Fibroblast of lung (primary cell): Measurements from ENCODE around the gene KSR2. TPM values are rescaled to one million over a fixed set of nuclear protein-coding genes. Genes with fewer than 3 reads are reported as not detected.

ENCODE experiments used
- DNase-seq, 2 donors: peaks; one replicate each; pipeline versions ENCODE4 v3.0.0 to v3.0.0-alpha.2; 2010; ENCODE audit warnings: low read depth in 2 of 2
- H2AFZ ChIP-seq: 2 replicates; pipeline ENCODE4 v1.5.1; 2012; ENCODE audit warnings: low read length, control low read depth, inconsistent platforms
- H3K27ac ChIP-seq: 2 replicates; pipeline ENCODE4 v1.5.1; 2011; ENCODE audit warnings: low read length, control low read depth; ENCODE audit not compliant: insufficient read depth
- H3K27me3 ChIP-seq: 2 replicates; pipeline ENCODE4 v1.5.1; 2011; ENCODE audit warnings: mild to moderate bottlenecking, low read length; ENCODE audit not compliant: control insufficient read depth, insufficient read depth
- H3K36me3 ChIP-seq: 2 replicates; pipeline ENCODE4 v1.5.1; 2011; ENCODE audit warnings: low read length; ENCODE audit not compliant: control insufficient read depth, insufficient read depth
- H3K4me1 ChIP-seq: 2 replicates; pipeline ENCODE4 v1.5.1; 2011; ENCODE audit warnings: low read length; ENCODE audit not compliant: control insufficient read depth, insufficient read depth; ENCODE audit errors: extremely low read depth
- H3K4me2 ChIP-seq: 2 replicates; pipeline ENCODE4 v1.5.1; 2011; ENCODE audit warnings: low read length, control low read depth; ENCODE audit not compliant: insufficient read depth; ENCODE audit errors: extremely low read depth
- H3K4me3 ChIP-seq, 4 experiments: fragments of 200-600 bp in 1 of 4; sonication (generic) in 1 of 4; replicated peaks in 1 of 4; 2 replicates each; pipeline ENCODE4 v1.5.1; 2011 to 2016; ENCODE audit warnings: low read length in 4 of 4, low read depth in 3 of 4, mild to moderate bottlenecking in 3 of 4, control low read depth in 2 of 4, inconsistent platforms in 1 of 4, mixed read lengths in 1 of 4; ENCODE audit not compliant: insufficient read depth in 1 of 4; ENCODE audit errors: control extremely low read depth in 1 of 4
- H3K79me2 ChIP-seq: 2 replicates; pipeline ENCODE4 v1.5.1; 2012; ENCODE audit warnings: mild to moderate bottlenecking, low read length, inconsistent platforms; ENCODE audit not compliant: control insufficient read depth, insufficient read depth
- H3K9ac ChIP-seq: 2 replicates; pipeline ENCODE4 v1.5.1; 2011; ENCODE audit warnings: mild to moderate bottlenecking, low read length, control low read depth; ENCODE audit not compliant: insufficient read depth
- H3K9me3 ChIP-seq: 2 replicates; pipeline ENCODE4 v1.5.1; 2012; ENCODE audit warnings: low read depth, low read length; ENCODE audit not compliant: control insufficient read depth, insufficient read depth
- H4K20me1 ChIP-seq: 2 replicates; pipeline ENCODE4 v1.5.1; 2011; ENCODE audit warnings: low read length; ENCODE audit not compliant: control insufficient read depth, insufficient read depth; ENCODE audit errors: extremely low read depth
- CTCF ChIP-seq, 2 donors: IDR thresholded peaks in 1 of 2; conservative IDR thresholded peaks in 1 of 2; 1 replicate in 1 of 2; 2 replicates in 1 of 2; pipeline ENCODE4 v1.5.1; 2011 to 2012; ENCODE audit warnings: low read length in 2 of 2, control low read depth in 1 of 2, inconsistent platforms in 1 of 2, low read depth in 1 of 2, mild to moderate bottlenecking in 1 of 2
- EZH2 ChIP-seq: IDR thresholded peaks from 2 replicates; pipeline ENCODE4 v1.5.1; 2012; ENCODE audit warnings: low read length, control low read depth, mild to moderate bottlenecking; ENCODE audit errors: missing control alignments
- polyA plus RNA-seq, 2 donors: library from polyadenylated mRNA; depleted of rRNA in 1 of 2; stranded (reverse) in 1 of 2; unstranded in 1 of 2; fragments of >200 nt; gene quantifications; 2 replicates each; pipeline ENCODE4 v1.2.1, GENCODE V29; 2011 to 2012; ENCODE audit warnings: missing spikeins in 1 of 2
- total RNA-seq: library from RNA; depleted of rRNA; stranded (reverse); fragments of >200 nt; gene quantifications from 2 replicates; pipeline ENCODE4 v1.2.1, GENCODE V29; 2014

The KSR2 gene
- total and polyA plus RNA-seq, 2 donors (not counting 1 experiment from before 2014, with no cell fraction given) = not detected

GRCh38 chr12:117686911-117687377 lies 281.8 kb downstream of the KSR2 start:
- no peak overlapping the region for H3K27ac ChIP-seq
- no peak for TF ChIP-seq EZH2
- no peak for TF ChIP-seq CTCF (conservative IDR thresholded peaks at IDR 0.05 in 1 of 2, IDR thresholded peaks at IDR 0.05 in 1 of 2; ENCODE audit: low read depth in 1 of 2, low read length in 2 of 2)

GRCh38 chr12:117686210-117686609 lies 282.6 kb downstream of the KSR2 start:
- Histone ChIP-seq H3K4me2 (no peak overlapping the region), H4K20me1 (peaks cover 2% of the 10 kb centered on the region), H3K9me3 (no peaks in the 10 kb centered on the region), H3K36me3 (no peaks in the 10 kb centered on the region), H3K4me1 (peaks cover 10% of the 10 kb centered on the region), H3K27ac (no peak overlapping the region), H3K79me2 (no peaks in the 10 kb centered on the region), H2AFZ (no peak overlapping the region), H3K4me3 (no peak overlapping the region), H3K9ac (no peak overlapping the region), H3K27me3 (no peaks in the 10 kb centered on the region)
- TF ChIP-seq EZH2 (no peak), CTCF (conservative IDR thresholded peaks at IDR 0.05 in 1 of 2, IDR thresholded peaks at IDR 0.05 in 1 of 2; ENCODE audit: low read depth in 1 of 2, low read length in 2 of 2) (no peak)
- DNase-seq = no peak

More at GRCh38 chr12:117686911-117687377, 281.8 kb downstream of the KSR2 start:
- H3K4me3 ChIP-seq = no peak overlapping the region
- no peaks in the 10 kb centered on the region for H3K27me3 ChIP-seq
- no peaks in the 10 kb centered on the region for H3K36me3 ChIP-seq
- no peak overlapping the region for H2AFZ ChIP-seq
- H3K9ac ChIP-seq = no peak overlapping the region
- H3K79me2 ChIP-seq = no peaks in the 10 kb centered on the region
- peaks cover 2% of the 10 kb centered on the region for H4K20me1 ChIP-seq
- H3K4me1 ChIP-seq = peaks cover 10% of the 10 kb centered on the region
- H3K4me2 ChIP-seq = peak overlapping the region; percentile 3
- no peaks in the 10 kb centered on the region for H3K9me3 ChIP-seq
- DNase-seq = peak in 1 of 2 donors; percentile 91

- no peak overlapping the region for H2AFZ ChIP-seq
- no peaks in the 10 kb centered on the region for H3K36me3 ChIP-seq
- H3K4me3 ChIP-seq = no peak overlapping the region
- H3K4me2 ChIP-seq = peak overlapping the region; percentile 10
- no peak overlapping the region for H3K9ac ChIP-seq
- no peaks in the 10 kb centered on the region for H3K9me3 ChIP-seq
- TF ChIP-seq EZH2 (no peak), CTCF (conservative IDR thresholded peaks at IDR 0.05 in 1 of 2, IDR thresholded peaks at IDR 0.05 in 1 of 2; ENCODE audit: low read depth in 1 of 2, low read length in 2 of 2) (no peak)
- H3K79me2 ChIP-seq = no peaks in the 10 kb centered on the region
- no peaks in the 10 kb centered on the region for H3K27me3 ChIP-seq
- H3K4me1 ChIP-seq = peaks cover 10% of the 10 kb centered on the region
- peaks cover 2% of the 10 kb centered on the region for H4K20me1 ChIP-seq
- H3K27ac ChIP-seq = no peak overlapping the region
- peak in 1 of 2 donors; percentile 91 for DNase-seq
Measured at GRCh38 chr12:117685110-117685926, 283.5 kb downstream of the KSR2 start.
